SK-N-SH (cell line): ENCODE results near the gene TMEM88. TPM values are rescaled to one million over a fixed set of nuclear protein-coding genes. Genes with fewer than 3 reads are reported as not detected.

Experiments
- CTCF ChIA-PET: fragments of 300-600, 350-600 bp; formaldehyde crosslinking; extraction: SDS; loops from one replicate; lab custom pipeline; 2021; lab: Yijun Ruan, JAX
- POLR2A ChIA-PET: fragments of 350-600 bp; sonication (Branson Sonifier 250); formaldehyde crosslinking; extraction: SDS; loops from one replicate; lab custom pipeline; 2020; ENCODE audit warnings: antibody characterized with exemption, inconsistent platforms; lab: Yijun Ruan, JAX
- DNase-seq: peaks from one replicate; pipeline ENCODE4 v3.0.0; 2012
- H2AFZ ChIP-seq: fragments of 200-600 bp; sonication (generic); 2 replicates; pipeline ENCODE4 v1.8.1; 2016; ENCODE audit warnings: antibody characterized with exemption, mild to moderate bottlenecking, low read depth
- H3F3A ChIP-seq: fragments of 200-600 bp; sonication (generic); replicated peaks from 2 replicates; pipeline ENCODE3; 2016; ENCODE audit warnings: antibody characterized with exemption, mild to moderate bottlenecking; ENCODE audit not compliant: insufficient read depth
- H3K27ac ChIP-seq, 2 experiments: fragments of 200-500 bp in 1 of 2; fragments of 200-600 bp in 1 of 2; sonication (Bioruptor generic) in 1 of 2; sonication (generic), shearing (Covaris generic) in 1 of 2; 2 replicates each; pipeline versions ENCODE4 v1.5.1 to v1.6.1; 2014 to 2016; ENCODE audit warnings: low read depth in 2 of 2, inconsistent platforms in 1 of 2, low read length in 1 of 2, mild to moderate bottlenecking in 1 of 2, mixed read lengths in 1 of 2
- H3K27me3 ChIP-seq: fragments of 200-600 bp; sonication (generic), shearing (Covaris generic); 2 replicates; pipeline ENCODE4 v1.6.1; 2016; ENCODE audit warnings: mixed run types; ENCODE audit not compliant: insufficient read depth
- H3K36me3 ChIP-seq, 2 experiments: fragments of 200-500 bp in 1 of 2; fragments of 200-600 bp in 1 of 2; sonication (Bioruptor generic) in 1 of 2; sonication (generic) in 1 of 2; replicated peaks in 1 of 2; 2 replicates each; pipeline versions ENCODE3 to v1.5.1; 2014 to 2016; ENCODE audit warnings: low read length in 1 of 2, mild to moderate bottlenecking in 1 of 2; ENCODE audit not compliant: insufficient read depth in 2 of 2, control insufficient read depth in 1 of 2
- H3K4me1 ChIP-seq, 2 experiments: fragments of 200-500 bp in 1 of 2; fragments of 200-600 bp in 1 of 2; sonication (Bioruptor generic) in 1 of 2; sonication (generic), shearing (Covaris generic) in 1 of 2; 2 replicates each; pipeline versions ENCODE4 v1.5.1 to v1.6.1; 2014 to 2016; ENCODE audit warnings: low read depth in 1 of 2, low read length in 1 of 2, mixed run types in 1 of 2; ENCODE audit not compliant: insufficient read depth in 2 of 2, control insufficient read depth in 1 of 2
- H3K4me2 ChIP-seq: fragments of 200-600 bp; sonication (generic), shearing (Covaris generic); 2 replicates; pipeline ENCODE4 v1.6.1; 2017; ENCODE audit warnings: mixed run types
- H3K4me3 ChIP-seq, 2 experiments: fragments of 200-500 bp in 1 of 2; fragments of 200-600 bp in 1 of 2; sonication (Bioruptor generic) in 1 of 2; sonication (generic), shearing (Covaris generic) in 1 of 2; 2 replicates each; pipeline versions ENCODE4 v1.5.1 to v1.8.1; 2014 to 2016; ENCODE audit warnings: low read depth in 2 of 2, inconsistent platforms in 1 of 2, low read length in 1 of 2, mild to moderate bottlenecking in 1 of 2, mixed read lengths in 1 of 2, moderate library complexity in 1 of 2
- H3K79me2 ChIP-seq: fragments of 200-600 bp; sonication (generic); 2 replicates; pipeline ENCODE4 v1.8.1; 2017; ENCODE audit warnings: mild to moderate bottlenecking; ENCODE audit not compliant: insufficient read depth
- H3K9ac ChIP-seq: fragments of 200-600 bp; sonication (generic); 2 replicates; pipeline ENCODE4 v1.6.1; 2017; ENCODE audit warnings: mixed run types
- H3K9me2 ChIP-seq: fragments of 200-600 bp; sonication (generic); 2 replicates; pipeline ENCODE4 v1.6.1; 2017; ENCODE audit warnings: mixed run types
- H3K9me3 ChIP-seq: fragments of 200-600 bp; sonication (generic); 2 replicates; pipeline ENCODE4 v1.6.1; 2017; ENCODE audit warnings: mixed run types, mild to moderate bottlenecking, moderate library complexity
- H4K20me1 ChIP-seq: fragments of 200-600 bp; sonication (generic); 2 replicates; pipeline ENCODE4 v1.6.1; 2017; ENCODE audit warnings: mild to moderate bottlenecking, mixed run types; ENCODE audit not compliant: insufficient read depth
- EP300 ChIP-seq, 2 experiments: IDR thresholded peaks; 2 replicates each; pipeline versions ENCODE4 v1.4.0 to v1.6.1; 2012; ENCODE audit warnings: borderline replicate concordance in 1 of 2, low read depth in 1 of 2, low read length in 1 of 2
- GABPA ChIP-seq: IDR thresholded peaks from 2 replicates; pipeline ENCODE4 v1.4.0; 2012; ENCODE audit warnings: low read depth, mild to moderate bottlenecking
- IRF3 ChIP-seq: fragments of 150-350 bp; IDR thresholded peaks from 2 replicates; pipeline ENCODE4 v1.6.1; 2016; ENCODE audit warnings: mild to moderate bottlenecking, low read depth, low read length
- JUND ChIP-seq: IDR thresholded peaks from 2 replicates; pipeline ENCODE4 v1.4.0; 2012
- MAX ChIP-seq: IDR thresholded peaks from 2 replicates; pipeline ENCODE4 v1.4.0; 2012; ENCODE audit warnings: low read depth
- RAD21 ChIP-seq: IDR thresholded peaks from 2 replicates; pipeline ENCODE4 v1.6.1; 2012; ENCODE audit warnings: mild to moderate bottlenecking, low read length
- RCOR1 ChIP-seq: fragments of 150-350 bp; IDR thresholded peaks from 2 replicates; pipeline ENCODE4 v1.6.1; 2017; ENCODE audit warnings: antibody characterized with exemption, low read length
- REST ChIP-seq: IDR thresholded peaks from 2 replicates; pipeline ENCODE4 v1.6.1; 2012; ENCODE audit warnings: mild to moderate bottlenecking, low read depth, low read length, moderate library complexity
- RXRA ChIP-seq: IDR thresholded peaks from 2 replicates; pipeline ENCODE4 v1.4.0; 2012; ENCODE audit warnings: low read depth, mild to moderate bottlenecking, borderline replicate concordance
- SIN3A ChIP-seq: IDR thresholded peaks from 2 replicates; pipeline ENCODE4 v1.6.1; 2012; ENCODE audit warnings: low read depth, mild to moderate bottlenecking, low read length, moderate library complexity, borderline replicate concordance
- TCF12 ChIP-seq: IDR thresholded peaks from 2 replicates; pipeline ENCODE4 v1.4.0; 2012
- USF2 ChIP-seq: fragments of 150-350 bp; IDR thresholded peaks from 2 replicates; pipeline ENCODE4 v1.6.1; 2017; ENCODE audit warnings: antibody characterized with exemption, low read length, low read depth, borderline replicate concordance
- YY1 ChIP-seq: IDR thresholded peaks from 2 replicates; pipeline ENCODE4 v1.4.0; 2012; ENCODE audit warnings: low read depth, mild to moderate bottlenecking
- WGBS: methylation state at CpG from one replicate; pipeline ENCODE4 v1.1.6; 2017; ENCODE audit warnings: low lambda C conversion rate; 5-methylcytosine and 5-hydroxymethylcytosine counted together
- polyA plus RNA-seq, 3 experiments: library from polyadenylated mRNA; depleted of rRNA; stranded (reverse); fragments of >200 nt; gene quantifications; 2 replicates each; pipeline ENCODE4 v1.2.3, GENCODE V29; 2012

TMEM88 gene
- polyA plus RNA-seq, 1 of the 3 experiments (the other 2 are of a cell fraction): 1.2 TPM

- Histone ChIP-seq H3K9me2 (no peaks in the 10 kb centered on the region), H3K9ac (no peak overlapping the region), H3K9me3 (no peaks in the 10 kb centered on the region), H3K4me1 (peaks cover 8 to 23% of the 10 kb centered on the region in 2 experiments; a peak in 2 of 4 replicates), H3K36me3 (peaks cover 36 to 64% of the 10 kb centered on the region in 2 experiments), H3F3A (peaks cover 27% of the 10 kb centered on the region), H3K27ac (no peak overlapping the region), H3K79me2 (peaks cover 30% of the 10 kb centered on the region), H4K20me1 (peaks cover 47% of the 10 kb centered on the region), H3K4me3 (no peak overlapping the region), H2AFZ (no peak overlapping the region), H3K4me2 (no peak overlapping the region), H3K27me3 (no peaks in the 10 kb centered on the region)
- POLR2A ChIA-PET: no interaction called here
- no peak for DNase-seq
- CTCF ChIA-PET: interaction anchor here (3.4 to 5.7 kb wide), 2 partner anchors 14 to 23 kb away, joined by 19 to 58 read pairs; partner anchors contain the start of gene KDM6B
- no peak for TF ChIP-seq MAX
- WGBS: 94% methylated on average over 13 of the region's 20 CpGs
Observed at GRCh38 chr17:7848131-7848579, 6.7 kb upstream of the TMEM88 start.

- Histone ChIP-seq H3K9me3 (no peaks in the 10 kb centered on the region), H3K4me1 (peaks cover 8 to 21% of the 10 kb centered on the region in 2 experiments; a peak in 2 of 4 replicates), H3K27me3 (no peaks in the 10 kb centered on the region), H3K27ac (no peak overlapping the region), H4K20me1 (peaks cover 47% of the 10 kb centered on the region), H3K4me2 (no peak overlapping the region), H3K79me2 (peaks cover 25% of the 10 kb centered on the region), H2AFZ (no peak overlapping the region), H3K4me3 (no peak overlapping the region), H3K9me2 (no peaks in the 10 kb centered on the region), H3K9ac (no peak overlapping the region), H3K36me3 (peaks cover 37 to 69% of the 10 kb centered on the region in 2 experiments), H3F3A (peaks cover 25% of the 10 kb centered on the region)
- no peak for DNase-seq
- ChIA-PET CTCF (interaction anchor here (1.3 to 5.7 kb wide), 3 partner anchors 14 to 209 kb away, joined by 4 to 58 read pairs (median 44); partner anchors contain the start of gene KDM6B), POLR2A (no interaction called here)
- TF ChIP-seq RCOR1 (no peak), RAD21 (no peak), USF2 (no peak), TCF12 (no peak)
- WGBS: 90% methylated on average over 15 of the region's 21 CpGs
Observed at GRCh38 chr17:7848739-7849129, 6.1 kb upstream of the TMEM88 start.

- H3K36me3 ChIP-seq: peaks cover 37 to 72% of the 10 kb centered on the region in 2 experiments
- DNase-seq: no peak
- H3K4me2 ChIP-seq: no peak overlapping the region
- H3F3A ChIP-seq: peaks cover 23% of the 10 kb centered on the region
- H3K4me1 ChIP-seq: peaks cover 8 to 21% of the 10 kb centered on the region in 2 experiments; a peak in 2 of 4 replicates
- ChIA-PET POLR2A (interaction anchor here (2.4 kb wide), 1 partner anchor 11 kb away, joined by 7 read pairs; no protein-coding TSS in a partner anchor), CTCF (interaction anchor here (1.3 to 5.7 kb wide), 4 partner anchors 15 to 208 kb away, joined by 4 to 58 read pairs (median 33); partner anchors contain the start of gene KDM6B)
- no peak for TF ChIP-seq REST
- no peak for TF ChIP-seq SIN3A
- no peak for TF ChIP-seq YY1
- TF ChIP-seq RXRA: no peak
- TF ChIP-seq JUND: no peak
- no peak for TF ChIP-seq GABPA
- TF ChIP-seq IRF3: no peak
- TF ChIP-seq EP300 (IDR thresholded peaks at IDR 0.05; ENCODE audit: borderline replicate concordance in 1 of 2, low read depth in 1 of 2, low read length in 1 of 2): no peak
- no peak overlapping the region for H2AFZ ChIP-seq
- no peak overlapping the region; a peak in 1 of 4 replicates for H3K27ac ChIP-seq
- no peak overlapping the region for H3K4me3 ChIP-seq
- H3K9ac ChIP-seq: no peak overlapping the region
- 96% methylated on average over 27 of the region's 35 CpGs for WGBS
- no peaks in the 10 kb centered on the region for H3K27me3 ChIP-seq
- peaks cover 44% of the 10 kb centered on the region for H4K20me1 ChIP-seq
- no peaks in the 10 kb centered on the region for H3K9me3 ChIP-seq
- peaks cover 23% of the 10 kb centered on the region for H3K79me2 ChIP-seq
- no peaks in the 10 kb centered on the region for H3K9me2 ChIP-seq
Observed at GRCh38 chr17:7849130-7849750, 5.6 kb upstream of the TMEM88 start.
